ENCODE data around the gene DCLK1.
A peak's percentile ranks its signal among the peaks of the same experiment; 100 is the strongest.

The DCLK1 gene

DNA sequence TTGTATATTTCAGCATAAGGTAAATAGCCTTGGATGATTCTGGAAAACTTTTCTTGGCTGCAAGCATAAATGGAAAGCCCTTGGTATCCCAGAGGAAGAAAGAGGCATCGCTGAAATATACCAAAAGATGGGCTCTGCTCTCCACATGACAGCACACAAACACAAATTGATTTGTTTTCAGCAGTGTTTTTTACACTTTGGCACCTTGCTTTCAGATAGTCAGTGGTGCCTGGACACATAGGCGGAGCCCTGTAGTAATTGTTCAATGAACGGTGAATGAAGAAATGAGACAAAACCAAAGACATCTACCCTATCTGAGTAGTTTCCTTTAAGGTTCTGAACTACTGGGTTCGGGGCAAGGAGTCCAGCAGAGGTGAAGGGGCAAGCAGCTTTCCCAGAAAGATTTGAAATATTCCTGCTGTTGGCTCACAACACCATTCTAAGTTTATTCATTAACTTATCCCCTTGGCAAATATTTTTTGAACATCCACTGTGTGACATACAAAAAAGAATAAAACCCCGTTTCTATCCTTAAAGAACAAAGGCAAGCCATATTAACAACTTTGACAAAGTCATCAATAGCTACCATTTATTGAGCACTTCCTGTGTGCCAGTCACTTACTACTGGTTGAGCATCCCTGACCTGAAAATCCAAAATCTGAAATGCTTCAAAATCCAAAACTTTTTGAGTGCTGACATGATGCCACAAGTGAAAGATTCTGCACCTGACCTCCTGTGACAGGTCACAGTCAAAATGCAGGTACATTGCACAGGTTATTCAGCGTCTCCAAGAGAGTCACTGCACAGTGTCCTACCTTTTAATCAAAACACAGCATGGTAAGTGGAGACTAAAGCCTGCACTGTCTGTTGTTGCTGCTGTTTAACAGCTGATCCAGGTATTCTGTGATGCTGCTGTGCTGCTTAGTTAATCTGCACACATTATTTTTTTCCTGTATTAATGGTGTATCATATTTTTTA lies 238.1 kb downstream of the DCLK1 start:
- no peak for DNase-seq (ENCODE audit: low read depth in 2 of 2)
- TF ChIP-seq, protein P1, sequence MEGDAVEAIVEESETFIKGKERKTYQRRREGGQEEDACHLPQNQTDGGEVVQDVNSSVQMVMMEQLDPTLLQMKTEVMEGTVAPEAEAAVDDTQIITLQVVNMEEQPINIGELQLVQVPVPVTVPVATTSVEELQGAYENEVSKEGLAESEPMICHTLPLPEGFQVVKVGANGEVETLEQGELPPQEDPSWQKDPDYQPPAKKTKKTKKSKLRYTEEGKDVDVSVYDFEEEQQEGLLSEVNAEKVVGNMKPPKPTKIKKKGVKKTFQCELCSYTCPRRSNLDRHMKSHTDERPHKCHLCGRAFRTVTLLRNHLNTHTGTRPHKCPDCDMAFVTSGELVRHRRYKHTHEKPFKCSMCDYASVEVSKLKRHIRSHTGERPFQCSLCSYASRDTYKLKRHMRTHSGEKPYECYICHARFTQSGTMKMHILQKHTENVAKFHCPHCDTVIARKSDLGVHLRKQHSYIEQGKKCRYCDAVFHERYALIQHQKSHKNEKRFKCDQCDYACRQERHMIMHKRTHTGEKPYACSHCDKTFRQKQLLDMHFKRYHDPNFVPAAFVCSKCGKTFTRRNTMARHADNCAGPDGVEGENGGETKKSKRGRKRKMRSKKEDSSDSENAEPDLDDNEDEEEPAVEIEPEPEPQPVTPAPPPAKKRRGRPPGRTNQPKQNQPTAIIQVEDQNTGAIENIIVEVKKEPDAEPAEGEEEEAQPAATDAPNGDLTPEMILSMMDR (IDR thresholded peaks at IDR 0.05; ENCODE audit: low read depth, low read length): no peak
- H3K4me3 ChIP-seq (replicated peaks in 1 of 2; ENCODE audit: low read depth in 2 of 2, low read length in 2 of 2): no peak overlapping the region

- TF ChIP-seq, protein P1 (IDR thresholded peaks at IDR 0.05; ENCODE audit: low read depth, low read length): no peak
- DNase-seq (ENCODE audit: low read depth in 2 of 2): peak in 1 of 2 donors; percentile 57
- H3K4me3 ChIP-seq (replicated peaks in 1 of 2; ENCODE audit: low read depth in 2 of 2, low read length in 2 of 2): no peak overlapping the region
Observed at GRCh38 chr13:35891507-35892441, 239.4 kb downstream of the DCLK1 start.

DNA sequence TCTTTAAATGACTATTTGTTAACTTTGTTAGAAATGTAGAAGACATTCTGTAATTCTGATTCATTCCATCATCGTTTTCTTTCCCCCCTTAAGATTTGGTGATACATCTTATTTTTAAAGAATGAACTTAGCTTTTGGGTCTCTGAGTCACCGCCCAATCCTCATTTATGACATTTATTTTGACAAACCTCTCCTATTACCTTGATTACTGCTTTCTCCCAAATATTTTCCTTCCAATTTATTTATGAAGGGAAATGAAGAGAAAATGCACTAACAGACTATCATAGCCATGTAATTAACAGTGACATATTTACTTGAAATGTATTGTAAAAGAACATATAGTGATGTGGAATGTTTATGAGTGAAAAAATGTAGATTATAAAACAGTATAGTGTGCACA lies 241.6 kb downstream of the DCLK1 start:
- TF ChIP-seq, protein P1 (IDR thresholded peaks at IDR 0.05; ENCODE audit: low read depth, low read length): no peak
- H3K4me3 ChIP-seq (replicated peaks in 1 of 2; ENCODE audit: low read depth in 2 of 2, low read length in 2 of 2): no peak overlapping the region
- peak in 1 of 2 donors; percentile 27 for DNase-seq (ENCODE audit: low read depth in 2 of 2)

DNA sequence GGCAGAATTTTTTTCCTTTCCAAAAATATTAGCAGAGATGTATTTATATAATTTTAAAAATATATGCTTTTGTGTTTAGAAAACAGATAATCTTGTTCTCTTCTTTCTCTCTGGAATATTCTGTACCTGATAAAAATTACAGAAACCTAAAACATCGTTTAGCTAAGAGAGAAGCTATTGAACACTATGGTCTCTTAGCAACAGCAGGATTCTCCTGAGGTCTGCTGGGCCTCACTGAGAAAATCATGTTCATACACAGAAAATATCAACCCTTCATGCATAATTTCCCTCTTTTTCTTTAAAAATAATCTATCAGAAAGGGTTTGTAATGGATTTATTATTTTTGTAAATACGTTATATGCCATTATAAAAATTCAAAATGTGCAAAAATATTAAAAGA lies 242.2 kb downstream of the DCLK1 start:
- H3K4me3 ChIP-seq (replicated peaks in 1 of 2; ENCODE audit: low read depth in 2 of 2, low read length in 2 of 2): no peak overlapping the region
- TF ChIP-seq, protein P1 (IDR thresholded peaks at IDR 0.05; ENCODE audit: low read depth, low read length): no peak

DNA sequence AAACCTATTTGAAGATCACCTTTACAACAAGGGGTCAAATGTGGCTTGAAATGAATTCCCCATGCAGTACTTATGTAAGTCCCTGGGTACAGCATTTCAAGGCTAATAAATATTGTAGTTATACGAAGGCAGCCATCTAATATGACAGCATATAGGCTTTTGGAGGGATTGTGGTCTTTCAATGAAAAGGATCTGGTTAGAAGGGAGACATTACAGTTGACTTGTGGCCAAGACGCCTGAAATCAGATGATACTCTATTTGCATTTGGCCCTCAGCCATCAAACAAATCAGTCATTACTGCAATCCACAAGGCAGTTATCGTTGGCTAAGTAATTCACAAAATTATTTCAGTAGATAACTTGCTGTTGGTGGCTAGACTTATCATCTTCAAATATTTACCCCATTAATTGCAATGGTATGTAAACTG lies 242.7 kb downstream of the DCLK1 start:
- DNase-seq (ENCODE audit: low read depth in 2 of 2): peak in 1 of 2 donors; percentile 15
- TF ChIP-seq, protein P1 (IDR thresholded peaks at IDR 0.05; ENCODE audit: low read depth, low read length): no peak
- H3K4me3 ChIP-seq (replicated peaks in 1 of 2; ENCODE audit: low read depth in 2 of 2, low read length in 2 of 2): no peak overlapping the region

More for the DNA sequence above, 242.2 kb downstream of the DCLK1 start:
- no peak for DNase-seq (ENCODE audit: low read depth in 2 of 2)

DNA sequence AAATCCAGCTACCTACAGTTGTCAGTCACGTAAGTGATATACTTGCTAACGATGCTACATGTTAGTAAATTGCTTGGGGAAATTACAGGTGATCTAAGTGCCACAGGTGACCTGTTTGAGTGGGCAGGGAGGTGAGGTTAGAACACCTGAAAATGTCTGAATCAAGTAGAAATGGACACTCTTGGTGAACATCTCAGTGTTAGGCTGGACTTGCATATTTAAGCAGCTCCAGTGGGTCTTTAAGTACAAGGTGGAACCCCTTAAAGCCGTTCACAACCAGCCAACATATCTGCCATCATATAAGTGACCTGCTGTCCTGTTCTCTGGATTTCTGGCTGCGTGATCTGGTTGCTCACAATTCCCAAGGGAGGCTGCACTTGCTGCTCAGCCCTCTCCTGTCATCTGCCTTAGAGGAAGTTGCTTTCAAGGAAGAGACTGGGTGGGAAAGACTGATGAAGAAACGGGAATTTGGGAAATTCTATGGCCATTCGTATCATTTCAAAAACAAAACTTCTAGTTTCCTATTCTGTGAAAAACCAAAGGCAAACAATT lies 244.0 kb downstream of the DCLK1 start:
- TF ChIP-seq, protein P1 (IDR thresholded peaks at IDR 0.05; ENCODE audit: low read depth, low read length): no peak

More for the DNA sequence above, 244.0 kb downstream of the DCLK1 start:
- H3K4me3 ChIP-seq (replicated peaks in 1 of 2; ENCODE audit: low read depth in 2 of 2, low read length in 2 of 2): no peak overlapping the region
- peak in 1 of 2 donors; percentile 25 for DNase-seq (ENCODE audit: low read depth in 2 of 2)
